GM18526 (cell line): Measurements from ENCODE around the gene ATL2.

Experiments used
- POLR2A ChIP-seq: IDR thresholded peaks from 3 replicates; pipeline ENCODE4 v1.6.1; 2011; ENCODE audit not compliant: insufficient read length; ENCODE audit errors: extremely low read depth

ATL2 gene

DNA sequence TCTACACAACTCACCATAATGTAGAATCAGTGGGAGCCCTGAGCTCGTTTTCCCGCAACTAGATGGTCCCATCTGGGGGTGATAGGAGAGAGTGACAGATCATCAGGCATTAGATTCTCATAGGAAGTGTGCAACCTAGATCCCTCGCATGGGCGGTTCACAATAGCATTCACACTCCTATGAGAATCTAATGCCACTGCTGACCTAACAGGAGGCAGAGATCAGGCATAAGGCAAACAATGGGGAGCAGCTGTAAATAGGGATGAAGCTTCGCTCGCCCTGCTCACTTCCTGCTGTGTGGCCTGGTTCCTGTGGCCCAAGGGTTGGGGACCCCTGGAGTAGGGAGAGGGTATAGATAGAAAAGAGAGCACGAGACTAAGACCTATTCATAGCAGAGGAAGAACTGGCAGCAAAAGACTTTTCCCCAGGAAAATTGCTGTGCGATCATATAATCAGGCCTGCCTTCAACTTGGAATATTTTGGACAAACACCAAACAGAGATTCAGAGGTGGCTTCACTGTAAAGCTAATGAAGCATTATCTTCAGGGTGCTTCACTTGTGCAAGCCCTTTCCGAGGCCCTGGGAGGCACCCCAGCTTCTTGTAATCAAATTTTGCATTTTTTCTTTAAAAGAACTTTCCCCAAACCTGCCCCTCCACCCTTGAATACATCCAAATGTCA, 29.0 kb upstream of the ATL2 start:
- TF ChIP-seq POLR2A = no peak

DNA sequence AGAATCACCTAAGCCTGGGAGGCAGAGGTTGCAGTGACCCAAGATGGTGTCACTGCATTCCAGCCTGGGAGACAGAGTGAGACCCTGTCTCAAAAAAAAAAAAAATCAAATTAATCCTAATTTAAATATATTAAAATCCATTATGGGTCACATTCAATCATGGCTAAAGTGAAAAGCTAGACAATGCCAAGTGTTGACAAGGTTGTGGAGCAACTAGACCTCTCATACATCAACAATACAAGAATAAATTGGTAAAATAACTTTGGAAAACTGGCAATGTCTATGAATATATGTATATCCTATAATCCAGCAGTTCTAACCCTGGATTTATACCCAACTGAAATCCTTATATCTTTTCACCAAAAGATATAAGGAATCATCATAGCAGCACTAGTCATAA, 23.4 kb upstream of the ATL2 start:
- TF ChIP-seq POLR2A = no peak

GRCh38 chr2:38398739-38399138, 21.7 kb upstream of the ATL2 start:
- TF ChIP-seq POLR2A = no peak

GRCh38 chr2:38394903-38395341, 17.8 kb upstream of the ATL2 start:
- no peak for TF ChIP-seq POLR2A

DNA sequence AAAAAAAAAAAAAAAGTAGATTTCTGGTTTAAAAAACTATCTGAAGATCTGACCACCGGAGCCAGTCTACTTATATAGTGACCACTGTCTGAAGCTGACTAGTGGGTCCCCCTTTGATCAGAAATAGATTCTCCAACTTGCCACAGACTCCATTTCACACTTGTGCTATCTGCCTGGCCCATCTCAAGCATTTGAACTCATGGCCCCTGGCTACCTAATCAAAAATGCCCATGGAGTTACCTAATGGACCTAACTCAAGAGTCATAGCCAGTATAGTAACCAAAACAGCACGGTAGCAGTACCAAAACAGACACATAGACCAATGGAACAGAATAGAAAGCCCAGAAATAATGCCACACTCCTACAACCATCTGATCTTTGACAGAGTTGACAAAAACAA, 17.0 kb upstream of the ATL2 start:
- TF ChIP-seq POLR2A = no peak

- no peak for TF ChIP-seq POLR2A
Observed at GRCh38 chr2:38390947-38391346, 13.9 kb upstream of the ATL2 start.

DNA sequence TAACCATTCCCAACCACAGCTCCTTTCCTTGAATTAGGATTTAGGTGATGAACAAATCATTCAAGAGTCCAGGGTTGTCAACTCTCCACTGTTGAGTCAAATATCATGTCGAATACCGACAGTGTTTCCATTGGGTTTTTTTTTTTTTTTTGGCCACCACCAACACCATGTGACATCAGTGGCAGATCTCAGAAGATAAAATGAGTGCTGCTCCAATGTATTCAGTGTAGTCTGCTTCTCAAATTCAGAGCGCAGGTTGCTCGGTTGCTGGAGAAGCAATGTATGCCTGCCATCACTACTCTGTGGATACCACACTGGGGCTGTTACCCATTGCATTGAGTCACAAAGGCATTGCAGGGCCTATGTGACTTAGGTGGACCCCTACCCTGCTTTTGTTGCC, 10.8 kb upstream of the ATL2 start:
- no peak for TF ChIP-seq POLR2A

DNA sequence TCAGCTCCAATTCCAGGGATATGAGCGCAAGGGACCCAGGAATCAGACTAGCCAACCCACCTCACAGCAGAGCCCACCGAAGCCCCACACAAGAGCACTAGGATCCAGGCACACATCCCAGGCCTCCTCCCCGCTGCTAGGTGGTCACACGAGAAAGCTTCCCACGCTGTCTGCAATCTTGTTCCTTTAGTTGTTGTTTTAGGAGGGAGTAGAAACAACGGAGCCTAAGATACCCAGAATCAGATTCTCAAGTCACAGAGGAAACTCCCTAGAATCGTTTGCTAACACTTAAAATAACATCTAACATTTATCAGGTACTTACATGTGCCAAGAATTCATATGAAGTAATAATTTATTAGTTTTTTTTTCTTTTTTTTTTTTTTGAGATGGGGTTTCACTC, 9.7 kb upstream of the ATL2 start:
- no peak for TF ChIP-seq POLR2A

DNA sequence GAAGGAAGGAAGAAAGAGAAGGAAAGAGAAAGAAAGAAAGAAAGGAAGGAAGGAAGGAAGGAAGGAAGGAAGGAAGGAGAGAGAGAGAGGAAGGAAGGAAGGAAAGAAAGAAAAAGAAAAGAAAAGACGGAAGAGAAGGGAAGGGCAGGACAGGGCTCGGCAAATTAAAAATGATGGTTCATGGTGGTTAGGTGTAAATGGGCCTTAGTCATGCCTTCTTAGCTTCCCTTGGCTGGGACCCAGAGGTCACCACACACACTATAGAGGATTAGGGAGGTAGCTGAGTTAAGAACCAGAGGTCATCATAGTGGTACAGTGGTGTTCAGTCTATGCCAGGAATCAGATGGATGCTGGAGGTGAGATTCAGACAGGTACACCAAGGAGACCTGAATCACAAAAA, 9.3 kb upstream of the ATL2 start:
- no peak for TF ChIP-seq POLR2A

DNA sequence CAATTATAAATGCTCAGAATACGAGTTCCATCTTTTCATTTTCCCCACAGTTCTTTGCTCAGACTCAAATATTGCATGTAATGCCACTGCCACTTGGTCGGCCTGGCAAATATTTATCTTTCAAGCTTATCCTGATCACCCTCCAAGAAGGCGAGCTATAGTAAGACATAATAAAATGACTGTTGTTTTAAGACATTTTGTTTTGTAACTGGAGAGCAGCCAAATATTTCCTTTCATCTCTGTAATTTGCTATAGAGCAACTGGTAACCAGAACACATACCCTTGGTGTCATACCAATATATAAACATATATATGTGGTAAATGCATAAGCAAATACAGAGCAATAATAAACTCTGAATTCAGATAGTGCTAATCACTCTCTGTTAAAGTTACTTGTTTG, 7.3 kb upstream of the ATL2 start:
- TF ChIP-seq POLR2A = no peak

GRCh38 chr2:38381381-38382143, 4.5 kb upstream of the ATL2 start:
- TF ChIP-seq POLR2A = no peak

GRCh38 chr2:38380397-38381130, 3.5 kb upstream of the ATL2 start:
- TF ChIP-seq POLR2A = no peak

GRCh38 chr2:38376346-38377049, 575 bp downstream of the ATL2 start:
- no peak for TF ChIP-seq POLR2A

DNA sequence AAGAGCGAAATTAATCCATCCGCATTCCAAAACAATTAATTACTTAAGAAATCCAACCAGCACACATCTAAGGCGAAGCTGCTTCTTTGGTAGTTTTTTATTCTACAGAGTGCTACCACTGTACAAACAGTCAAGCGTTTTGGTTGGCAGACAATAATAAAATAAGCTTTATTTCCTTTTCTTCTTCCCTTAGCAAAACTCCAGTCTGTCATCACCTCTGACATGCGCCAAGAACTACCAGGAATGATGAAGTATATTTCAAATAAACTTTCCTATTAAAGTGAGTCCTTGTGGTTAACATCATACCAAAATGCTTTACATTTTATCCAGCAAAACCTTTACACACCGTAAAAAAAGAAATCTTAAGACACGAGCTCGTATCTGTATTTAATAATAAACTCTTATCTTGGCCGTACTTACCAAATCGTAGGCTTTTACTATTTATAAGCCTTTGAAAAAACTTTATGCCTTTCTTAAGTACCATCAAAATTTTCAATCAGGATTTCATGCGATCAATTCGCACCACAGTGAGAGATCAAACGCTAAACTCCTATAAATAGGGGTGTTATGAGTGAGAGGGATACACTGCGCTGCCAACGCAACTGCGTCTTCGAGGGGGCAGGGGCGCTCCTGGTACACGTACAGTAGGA, 1.3 kb downstream of the ATL2 start:
- TF ChIP-seq POLR2A = no peak

DNA sequence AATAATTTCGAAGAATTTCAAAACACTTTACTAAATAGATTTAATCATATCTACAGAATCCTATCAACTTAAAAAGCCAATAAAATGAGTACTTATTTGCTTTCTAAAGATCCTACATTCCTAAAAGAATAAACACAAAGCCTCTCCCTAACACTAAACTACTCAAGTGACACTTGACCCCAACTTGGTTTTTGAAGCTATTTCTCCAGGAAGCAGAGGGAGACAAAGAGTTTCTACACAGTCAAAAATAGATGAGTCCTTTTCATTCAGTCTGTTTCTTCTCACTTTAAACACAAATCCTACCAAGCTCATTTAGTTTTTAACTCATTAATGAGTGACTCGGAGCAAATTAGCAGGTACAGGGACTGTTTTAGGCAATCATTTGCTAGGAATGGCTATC, 2.1 kb downstream of the ATL2 start:
- TF ChIP-seq POLR2A = no peak

- no peak for TF ChIP-seq POLR2A
Observed at GRCh38 chr2:38371235-38371634, 5.8 kb downstream of the ATL2 start.

GRCh38 chr2:38370664-38371063, 6.4 kb downstream of the ATL2 start:
- no peak for TF ChIP-seq POLR2A
